ENCODE measurements around the gene MAPKAP1.

DNA sequence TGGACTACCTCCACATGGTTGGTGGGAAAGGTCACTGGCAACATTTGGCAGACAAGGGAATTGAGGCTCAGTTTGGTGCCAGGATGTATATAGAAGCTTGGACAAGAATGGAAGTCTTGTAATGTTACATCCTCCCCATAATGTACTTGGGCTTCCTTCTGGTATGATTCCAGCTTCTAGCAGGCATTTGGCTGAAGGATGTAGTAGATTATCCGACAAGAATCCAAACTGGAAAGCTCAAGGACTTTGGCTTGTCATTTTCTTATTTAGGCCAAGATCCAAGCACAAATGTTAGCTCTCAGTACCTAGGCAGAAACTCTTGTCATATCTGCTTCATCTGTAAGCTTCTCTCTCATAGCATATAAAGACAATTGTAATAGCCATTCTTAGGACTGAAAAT is 209.1 kb downstream of the MAPKAP1 start:
- TF ChIP-seq, protein P1, sequence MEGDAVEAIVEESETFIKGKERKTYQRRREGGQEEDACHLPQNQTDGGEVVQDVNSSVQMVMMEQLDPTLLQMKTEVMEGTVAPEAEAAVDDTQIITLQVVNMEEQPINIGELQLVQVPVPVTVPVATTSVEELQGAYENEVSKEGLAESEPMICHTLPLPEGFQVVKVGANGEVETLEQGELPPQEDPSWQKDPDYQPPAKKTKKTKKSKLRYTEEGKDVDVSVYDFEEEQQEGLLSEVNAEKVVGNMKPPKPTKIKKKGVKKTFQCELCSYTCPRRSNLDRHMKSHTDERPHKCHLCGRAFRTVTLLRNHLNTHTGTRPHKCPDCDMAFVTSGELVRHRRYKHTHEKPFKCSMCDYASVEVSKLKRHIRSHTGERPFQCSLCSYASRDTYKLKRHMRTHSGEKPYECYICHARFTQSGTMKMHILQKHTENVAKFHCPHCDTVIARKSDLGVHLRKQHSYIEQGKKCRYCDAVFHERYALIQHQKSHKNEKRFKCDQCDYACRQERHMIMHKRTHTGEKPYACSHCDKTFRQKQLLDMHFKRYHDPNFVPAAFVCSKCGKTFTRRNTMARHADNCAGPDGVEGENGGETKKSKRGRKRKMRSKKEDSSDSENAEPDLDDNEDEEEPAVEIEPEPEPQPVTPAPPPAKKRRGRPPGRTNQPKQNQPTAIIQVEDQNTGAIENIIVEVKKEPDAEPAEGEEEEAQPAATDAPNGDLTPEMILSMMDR (optimal IDR thresholded peaks at IDR 0.05 in 1 of 3, IDR thresholded peaks at IDR 0.05 in 1 of 3, conservative IDR thresholded peaks at IDR 0.05 in 1 of 3; ENCODE audit: extremely low read depth in 1 of 3, insufficient read depth in 2 of 3, low read length in 3 of 3) = no peak
- TF ChIP-seq EZH2 (IDR thresholded peaks at IDR 0.05; ENCODE audit: low read length) = no peak

Measured in keratinocyte (primary cell).